ENCODE measurements around the gene TMCC3.

The TMCC3 gene

GRCh38 chr12:94616203-94616729 lies 34.1 kb downstream of the TMCC3 start (continued):
- TF ChIP-seq ZNF18 (tag by site-specific recombination; IDR thresholded peaks at IDR 0.05), result no peak
- TF ChIP-seq ZSCAN23 (tag by site-specific recombination; IDR thresholded peaks at IDR 0.05), result no peak
- TF ChIP-seq ZNF266 (tag by site-specific recombination; IDR thresholded peaks at IDR 0.05; ENCODE audit: low read depth), result no peak
- no peak for TF ChIP-seq ZNF544 (tag by site-specific recombination; IDR thresholded peaks at IDR 0.05)
- peak; percentile 60; the same call in 1 of the 2 replicates for TF ChIP-seq PRDM1 (tag by site-specific recombination; IDR thresholded peaks at IDR 0.05)
- TF ChIP-seq ZNF830 (tag by site-specific recombination; IDR thresholded peaks at IDR 0.05; ENCODE audit: low read depth), result no peak
- TF ChIP-seq ZNF416 (tag by site-specific recombination; IDR thresholded peaks at IDR 0.05), result no peak
- TF ChIP-seq ZBTB26 (tag by site-specific recombination; optimal IDR thresholded peaks at IDR 0.05), result no peak
- TF ChIP-seq PRDM6 (tag by site-specific recombination; IDR thresholded peaks at IDR 0.05), result no peak
- TF ChIP-seq ZNF394 (tag by site-specific recombination; IDR thresholded peaks at IDR 0.05; ENCODE audit: borderline replicate concordance), result no peak
- TF ChIP-seq HOXD13 (CRISPR knock-in tag; IDR thresholded peaks at IDR 0.05; ENCODE audit: borderline replicate concordance), result no peak
- TF ChIP-seq ZNF530 (tag by site-specific recombination; IDR thresholded peaks at IDR 0.05; ENCODE audit: low read depth), result no peak
- TF ChIP-seq ZNF629 (tag by site-specific recombination; IDR thresholded peaks at IDR 0.05), result no peak
- no peak for TF ChIP-seq ZNF639 (tag by site-specific recombination; IDR thresholded peaks at IDR 0.05)
- no peak for TF ChIP-seq ZNF658 (tag by site-specific recombination; IDR thresholded peaks at IDR 0.05)
- TF ChIP-seq SP7 (tag by site-specific recombination; IDR thresholded peaks at IDR 0.05), result peak; percentile 58; the same call in 1 of the 2 replicates
- TF ChIP-seq ZNF488 (tag by site-specific recombination; IDR thresholded peaks at IDR 0.05), result no peak
- no peak for TF ChIP-seq ZNF585B (tag by site-specific recombination; IDR thresholded peaks at IDR 0.05)
- no peak for TF ChIP-seq HOXA7 (CRISPR knock-in tag; IDR thresholded peaks at IDR 0.05; ENCODE audit: borderline replicate concordance)
- no peak for TF ChIP-seq SALL2 (tag by site-specific recombination; IDR thresholded peaks at IDR 0.05; ENCODE audit: borderline replicate concordance)
- no peak for TF ChIP-seq ZNF777 (tag by site-specific recombination; IDR thresholded peaks at IDR 0.05; ENCODE audit: borderline replicate concordance)
- peak; percentile 67 for TF ChIP-seq GLIS2 (tag by site-specific recombination; IDR thresholded peaks at IDR 0.05)
- no peak for TF ChIP-seq ZNF37A (tag by site-specific recombination; IDR thresholded peaks at IDR 0.05)
- no peak for TF ChIP-seq ZNF155 (tag by site-specific recombination; IDR thresholded peaks at IDR 0.05)
- peak; percentile 57; the same call in 1 of the 2 replicates for TF ChIP-seq OSR2 (tag by site-specific recombination; IDR thresholded peaks at IDR 0.05)
- TF ChIP-seq ZNF398 (tag by site-specific recombination; IDR thresholded peaks at IDR 0.05), result 0 out of 2 replicates have a peak, but pooled peaks have one; percentile 30
- peak; percentile 65; the same call in 1 of the 2 replicates for TF ChIP-seq SCRT2 (tag by site-specific recombination; IDR thresholded peaks at IDR 0.05)
- TF ChIP-seq FEZF1 (tag by site-specific recombination; IDR thresholded peaks at IDR 0.05), result peak; percentile 21; the same call in 1 of the 2 replicates
- TF ChIP-seq ZNF114 (tag by site-specific recombination; IDR thresholded peaks at IDR 0.05), result no peak
- no peak for TF ChIP-seq RBAK (tag by site-specific recombination; IDR thresholded peaks at IDR 0.05)
- TF ChIP-seq ZNF664 (tag by site-specific recombination; IDR thresholded peaks at IDR 0.05), result no peak
- no peak for TF ChIP-seq ZNF677 (tag by site-specific recombination; IDR thresholded peaks at IDR 0.05)
- no peak for TF ChIP-seq ZNF48 (tag by site-specific recombination; IDR thresholded peaks at IDR 0.05)
- TF ChIP-seq ZFP69B (tag by site-specific recombination; IDR thresholded peaks at IDR 0.05), result no peak
